Liver (tissue), 3 donors: ENCODE results near the gene NDUFB5.

Experiments
- EGR1 ChIP-seq, 2 donors: IDR thresholded peaks; 2 replicates each; pipeline ENCODE4 v1.6.1; 2016 to 2018; ENCODE audit warnings: antibody characterized with exemption in 2 of 2, low read depth in 2 of 2
- FOXA1 ChIP-seq: IDR thresholded peaks from 2 replicates; pipeline ENCODE4 v1.6.1; 2016; ENCODE audit warnings: antibody characterized with exemption
- JUND ChIP-seq, 2 donors: IDR thresholded peaks; 2 replicates each; pipeline ENCODE4 v1.6.1; 2016; ENCODE audit warnings: antibody characterized with exemption in 2 of 2
- RXRA ChIP-seq, 2 donors: IDR thresholded peaks; 2 replicates each; pipeline ENCODE4 v1.6.1; 2017 to 2018; ENCODE audit warnings: antibody characterized with exemption in 2 of 2, mild to moderate bottlenecking in 1 of 2
- YY1 ChIP-seq: IDR thresholded peaks from 2 replicates; pipeline ENCODE4 v1.6.1; 2016; ENCODE audit warnings: antibody characterized with exemption, mild to moderate bottlenecking
- TF ChIP-seq, protein P1 (sequence below): IDR thresholded peaks from 2 replicates; pipeline ENCODE4 v1.6.1; 2016; ENCODE audit warnings: antibody characterized with exemption
- TF ChIP-seq, protein P2 (sequence below): fragments of 150-350 bp; IDR thresholded peaks from 2 replicates; pipeline ENCODE4 v1.5.1; 2017; ENCODE audit warnings: improper control_type of control experiment, low read depth, low read length; ENCODE audit not compliant: missing input control
- TF ChIP-seq, protein P3 (sequence below): IDR thresholded peaks from 2 replicates; pipeline ENCODE4 v1.6.1; 2016; ENCODE audit warnings: antibody characterized with exemption
- donor health status: healthy.
- donor health status: healthy.

DNA sequence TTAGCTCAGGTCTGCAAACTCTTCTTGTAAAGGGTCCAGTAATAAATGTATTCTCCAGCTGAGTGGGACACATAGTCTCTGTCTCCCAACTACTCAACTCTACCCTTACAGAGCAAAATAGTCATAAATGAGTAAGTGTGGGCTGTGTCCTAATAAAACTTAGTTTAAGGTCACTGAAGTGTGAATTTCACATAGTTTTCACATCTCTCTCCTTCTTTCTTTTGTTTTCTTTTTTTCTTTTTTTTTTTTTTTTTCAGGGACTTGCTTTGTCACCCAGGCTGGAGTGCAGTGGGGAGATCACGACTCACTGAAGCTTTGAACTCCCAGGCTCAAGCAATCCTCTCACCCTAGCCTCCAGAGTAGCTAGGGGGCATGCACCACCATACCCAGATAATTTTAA, 43.8 kb upstream of the NDUFB5 start:
- TF ChIP-seq, protein P1, sequence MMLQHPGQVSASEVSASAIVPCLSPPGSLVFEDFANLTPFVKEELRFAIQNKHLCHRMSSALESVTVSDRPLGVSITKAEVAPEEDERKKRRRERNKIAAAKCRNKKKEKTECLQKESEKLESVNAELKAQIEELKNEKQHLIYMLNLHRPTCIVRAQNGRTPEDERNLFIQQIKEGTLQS, result no peak
- TF ChIP-seq FOXA1, result no peak
- TF ChIP-seq JUND (IDR thresholded peaks at IDR 0.05), result no peak
- TF ChIP-seq YY1, result no peak
- TF ChIP-seq, protein P2, sequence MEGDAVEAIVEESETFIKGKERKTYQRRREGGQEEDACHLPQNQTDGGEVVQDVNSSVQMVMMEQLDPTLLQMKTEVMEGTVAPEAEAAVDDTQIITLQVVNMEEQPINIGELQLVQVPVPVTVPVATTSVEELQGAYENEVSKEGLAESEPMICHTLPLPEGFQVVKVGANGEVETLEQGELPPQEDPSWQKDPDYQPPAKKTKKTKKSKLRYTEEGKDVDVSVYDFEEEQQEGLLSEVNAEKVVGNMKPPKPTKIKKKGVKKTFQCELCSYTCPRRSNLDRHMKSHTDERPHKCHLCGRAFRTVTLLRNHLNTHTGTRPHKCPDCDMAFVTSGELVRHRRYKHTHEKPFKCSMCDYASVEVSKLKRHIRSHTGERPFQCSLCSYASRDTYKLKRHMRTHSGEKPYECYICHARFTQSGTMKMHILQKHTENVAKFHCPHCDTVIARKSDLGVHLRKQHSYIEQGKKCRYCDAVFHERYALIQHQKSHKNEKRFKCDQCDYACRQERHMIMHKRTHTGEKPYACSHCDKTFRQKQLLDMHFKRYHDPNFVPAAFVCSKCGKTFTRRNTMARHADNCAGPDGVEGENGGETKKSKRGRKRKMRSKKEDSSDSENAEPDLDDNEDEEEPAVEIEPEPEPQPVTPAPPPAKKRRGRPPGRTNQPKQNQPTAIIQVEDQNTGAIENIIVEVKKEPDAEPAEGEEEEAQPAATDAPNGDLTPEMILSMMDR, result no peak
- TF ChIP-seq, protein P3, sequence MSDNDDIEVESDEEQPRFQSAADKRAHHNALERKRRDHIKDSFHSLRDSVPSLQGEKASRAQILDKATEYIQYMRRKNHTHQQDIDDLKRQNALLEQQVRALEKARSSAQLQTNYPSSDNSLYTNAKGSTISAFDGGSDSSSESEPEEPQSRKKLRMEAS, result no peak
- TF ChIP-seq RXRA (IDR thresholded peaks at IDR 0.05), result no peak
- TF ChIP-seq EGR1 (IDR thresholded peaks at IDR 0.05; ENCODE audit: low read depth in 2 of 2), result no peak
